COR-L47 (cell line): ENCODE results near the gene PPP1R1C.
"Not testable (repeated sequence)": the region's sequence is repeated elsewhere in the genome, so short reads cannot be mapped to it uniquely, and the experiment has no call there.

ENCODE experiments used
- DNase-seq: peaks from one replicate; lab custom pipeline; 2025; lab: John Stamatoyannopoulos, UW

The PPP1R1C gene

GRCh38 chr2:182015334-182016109 lies 29.9 kb downstream of the PPP1R1C start:
- no peak for DNase-seq

- DNase-seq: no peak
These were observed 32.6 kb downstream of the PPP1R1C start for GRCh38 chr2:182018218-182018617.

GRCh38 chr2:182019731-182020130 lies 34.1 kb downstream of the PPP1R1C start:
- no peak for DNase-seq

- no peak for DNase-seq
These were observed 34.8 kb downstream of the PPP1R1C start for GRCh38 chr2:182020286-182021070.

- DNase-seq: no peak
These were observed 37.6 kb downstream of the PPP1R1C start for GRCh38 chr2:182023235-182023634.

- DNase-seq: not testable (repeated sequence)
These were observed 45.2 kb downstream of the PPP1R1C start for GRCh38 chr2:182030875-182031274.

- DNase-seq: no peak
These were observed 46.3 kb downstream of the PPP1R1C start for GRCh38 chr2:182031956-182032355.

GRCh38 chr2:182033449-182033848 lies 47.8 kb downstream of the PPP1R1C start:
- no peak for DNase-seq

- no peak for DNase-seq
These were observed 52.9 kb downstream of the PPP1R1C start for GRCh38 chr2:182038576-182038975.

- no peak for DNase-seq
These were observed 57.4 kb downstream of the PPP1R1C start for GRCh38 chr2:182043021-182043420.

GRCh38 chr2:182043861-182044260 lies 58.2 kb downstream of the PPP1R1C start:
- DNase-seq: no peak

GRCh38 chr2:182047544-182047943 lies 61.9 kb downstream of the PPP1R1C start:
- peak; percentile 56 for DNase-seq

- no peak for DNase-seq
These were observed 62.4 kb downstream of the PPP1R1C start for GRCh38 chr2:182048088-182048487.

GRCh38 chr2:182048621-182049020 lies 63.0 kb downstream of the PPP1R1C start:
- DNase-seq: no peak

GRCh38 chr2:182049372-182050148 lies 63.9 kb downstream of the PPP1R1C start:
- DNase-seq: no peak

- no peak for DNase-seq
These were observed 64.9 kb downstream of the PPP1R1C start for GRCh38 chr2:182050333-182051135.

GRCh38 chr2:182055993-182056392 lies 70.3 kb downstream of the PPP1R1C start:
- no peak for DNase-seq

GRCh38 chr2:182057002-182057401 lies 71.3 kb downstream of the PPP1R1C start:
- DNase-seq: no peak

- no peak for DNase-seq
These were observed 72.4 kb downstream of the PPP1R1C start for GRCh38 chr2:182058056-182058455.

GRCh38 chr2:182061739-182062138 lies 76.1 kb downstream of the PPP1R1C start:
- no peak for DNase-seq

GRCh38 chr2:182062329-182062972 lies 76.8 kb downstream of the PPP1R1C start:
- DNase-seq: no peak
